ENCODE data around the gene PKNOX1. TPM values are rescaled to one million over a fixed set of nuclear protein-coding genes. Genes with fewer than 3 reads are reported as not detected.
A peak's percentile ranks its signal among the peaks of the same experiment; 100 is the strongest.
"Not testable (repeated sequence)": the region's sequence is repeated elsewhere in the genome, so short reads cannot be mapped to it uniquely, and the experiment has no call there.

Gene PKNOX1
- polyA plus RNA-seq, 6 donors from 2014 or later = 10.8 to 29.5 (median 20.9) TPM

DNA sequence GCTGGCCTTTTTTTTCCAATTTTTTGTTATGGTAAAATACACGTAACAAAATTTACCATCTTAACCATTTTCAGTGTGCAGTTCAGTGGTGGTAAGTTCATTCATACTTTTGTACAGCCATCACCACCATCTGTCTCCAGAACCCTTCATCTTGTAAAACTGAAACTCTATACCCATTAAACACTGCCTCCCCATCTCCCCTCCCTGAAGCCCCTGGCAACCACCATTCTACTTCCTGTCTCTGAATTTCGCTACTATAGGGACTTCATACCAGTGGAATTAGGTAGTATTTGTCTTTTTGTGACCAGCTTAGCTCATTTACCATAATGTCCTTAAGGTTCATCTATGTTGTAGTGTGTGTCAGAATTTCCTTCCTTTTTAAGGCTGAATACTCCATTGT is 8.7 kb downstream of the PKNOX1 start:
- ATAC-seq (ENCODE audit: low read depth in 2 of 2) (no peak), DNase-seq (no peak)
- no peaks in the 10 kb centered on the region for H3K9me3 Mint-ChIP-seq
- H3K36me3 Mint-ChIP-seq = no peaks in the 10 kb centered on the region
- H3K4me3 Mint-ChIP-seq = no peak overlapping the region
- H3K27ac Mint-ChIP-seq = peak overlapping the region in 3 of 6 donors; percentile 19 to 79 (median 78)
- H3K27me3 Mint-ChIP-seq = no peaks in the 10 kb centered on the region
- H3K4me1 Mint-ChIP-seq = peaks cover 27 to 41% (median 37%) of the 10 kb centered on the region in 3 donors

DNA sequence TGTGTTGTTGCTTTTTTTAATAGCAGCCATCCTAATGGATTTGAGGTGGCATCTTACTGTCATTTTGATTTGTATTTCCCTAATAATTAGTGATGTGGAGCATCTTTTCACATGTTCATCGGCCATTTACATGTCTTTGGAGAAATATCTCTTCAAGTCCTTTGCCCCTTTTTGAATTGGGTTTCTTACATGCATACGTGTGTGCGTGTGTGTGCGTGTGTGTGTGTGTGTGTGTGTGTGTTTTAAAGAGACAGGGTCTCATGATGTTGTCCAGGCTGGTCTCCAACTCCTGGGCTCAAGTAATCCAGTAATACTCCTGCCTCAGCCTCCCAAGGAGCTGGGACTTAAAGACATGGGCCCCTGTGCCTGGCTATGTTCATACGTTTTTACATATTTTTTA is 9.5 kb downstream of the PKNOX1 start:
- no peaks in the 10 kb centered on the region for H3K9me3 Mint-ChIP-seq
- H3K4me1 Mint-ChIP-seq = peaks cover 27 to 42% (median 37%) of the 10 kb centered on the region in 3 donors
- ATAC-seq (ENCODE audit: low read depth in 2 of 2) (no peak), DNase-seq (no peak)
- H3K36me3 Mint-ChIP-seq = no peaks in the 10 kb centered on the region
- H3K27me3 Mint-ChIP-seq = no peaks in the 10 kb centered on the region
- H3K4me3 Mint-ChIP-seq = no peak overlapping the region
- H3K27ac Mint-ChIP-seq = peak overlapping the region in 1 of 6 donors; percentile 69

DNA sequence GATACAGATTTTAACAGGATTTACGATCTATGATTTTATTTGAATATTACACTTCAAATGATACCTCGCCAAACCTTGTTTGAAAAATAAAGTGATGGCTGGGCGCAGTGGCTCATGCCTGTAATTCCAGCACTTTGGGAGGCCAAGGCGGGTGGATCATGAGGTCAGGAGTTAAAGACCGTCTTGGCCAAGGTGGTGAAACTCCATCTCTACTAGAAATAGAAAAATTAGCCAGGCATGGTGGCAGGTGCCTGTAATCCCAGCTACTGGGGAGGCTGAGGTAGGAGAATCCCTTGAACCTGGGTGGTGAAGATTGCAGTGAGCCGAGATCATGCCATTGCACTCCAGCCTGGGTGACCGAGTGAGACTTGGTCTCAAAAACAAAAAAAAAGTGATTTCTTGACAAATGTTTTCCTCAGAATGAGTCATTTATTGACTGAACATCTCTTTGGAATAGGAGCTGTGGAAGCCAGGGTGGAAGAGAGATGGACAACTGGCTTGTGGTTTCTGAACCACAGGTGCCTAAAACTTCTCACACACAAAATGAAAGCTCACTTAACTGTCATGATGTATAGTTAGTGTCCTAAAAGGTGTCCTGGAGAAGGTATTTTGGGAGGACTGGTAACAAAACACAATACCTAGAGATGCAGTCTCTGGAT is 11.9 kb downstream of the PKNOX1 start:
- DNase-seq = no peak
- Mint-ChIP-seq H3K9me3 (no peaks in the 10 kb centered on the region), H3K4me1 (peaks cover 21 to 44% (median 33%) of the 10 kb centered on the region in 3 donors), H3K27me3 (no peaks in the 10 kb centered on the region), H3K27ac (peak overlapping the region in 2 of 6 donors; percentile 73 to 85), H3K36me3 (no peaks in the 10 kb centered on the region), H3K4me3 (no peak overlapping the region)
- ATAC-seq (ENCODE audit: low read depth in 2 of 2) = no peak

DNA sequence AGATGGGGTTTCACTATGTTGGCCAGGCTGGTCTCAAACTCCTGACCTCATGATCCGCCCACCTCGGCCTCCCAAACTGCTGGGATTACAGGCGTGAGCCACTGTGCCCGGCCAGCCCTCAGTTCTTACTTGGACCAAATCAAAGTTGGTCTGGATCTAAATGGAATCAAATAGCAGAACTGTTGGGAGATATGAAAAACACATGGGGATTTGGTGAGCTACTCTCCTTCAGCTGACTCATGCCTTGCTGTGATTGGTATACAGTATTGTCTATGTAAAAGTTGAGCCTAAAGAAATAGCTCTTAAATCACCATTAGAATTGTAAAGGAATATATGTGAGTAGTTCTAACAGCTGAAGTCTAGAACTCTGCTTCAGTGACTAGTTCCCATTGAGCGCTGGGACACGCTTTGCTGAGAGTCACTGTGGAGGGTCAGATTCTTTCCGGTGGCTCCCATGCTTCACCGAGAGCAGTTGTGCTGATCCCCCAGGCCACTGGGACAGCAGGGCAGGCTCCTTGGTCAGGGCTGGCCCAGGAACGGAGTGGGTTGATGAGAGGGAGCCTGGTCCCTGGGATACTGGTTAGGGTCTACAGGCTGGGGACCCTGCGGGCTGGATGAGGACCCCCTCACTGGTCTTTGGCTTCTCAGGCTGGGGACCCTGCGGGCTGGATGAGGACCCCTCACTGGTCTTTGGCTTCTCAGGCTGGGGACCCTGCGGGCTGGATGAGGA is 14.0 kb downstream of the PKNOX1 start:
- Mint-ChIP-seq H3K36me3 (peaks cover 0 to 4% of the 10 kb centered on the region in 2 donors), H3K27ac (no peak overlapping the region), H3K4me1 (peaks cover 20 to 49% (median 31%) of the 10 kb centered on the region in 3 donors), H3K27me3 (no peaks in the 10 kb centered on the region), H3K4me3 (no peak overlapping the region), H3K9me3 (no peaks in the 10 kb centered on the region)
- ATAC-seq (ENCODE audit: low read depth in 2 of 2) (no peak), DNase-seq (no peak)

DNA sequence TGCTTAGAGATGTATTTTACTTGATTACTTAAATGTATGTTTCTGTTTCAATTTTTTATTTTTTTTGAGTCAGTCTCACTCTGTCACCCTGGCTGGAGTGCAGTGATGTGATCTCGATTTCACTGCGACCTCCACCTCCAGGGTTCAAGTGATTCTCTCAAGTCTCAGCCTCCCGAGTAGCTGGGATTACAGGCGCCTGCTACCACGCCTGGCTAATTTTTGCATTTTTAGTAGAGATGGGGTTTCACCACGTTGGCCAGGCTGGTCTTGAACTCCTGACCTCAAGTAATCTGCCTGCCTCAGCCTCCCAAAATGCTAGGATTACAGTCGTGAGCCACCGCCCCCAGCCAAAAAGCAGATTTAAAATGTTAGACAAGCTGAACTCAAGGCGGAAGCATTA is 15.0 kb downstream of the PKNOX1 start:
- H3K9me3 Mint-ChIP-seq; ATAC-seq (ENCODE audit: low read depth in 2 of 2); H3K4me3 Mint-ChIP-seq; H3K27me3 Mint-ChIP-seq; DNase-seq; H3K36me3 Mint-ChIP-seq: not testable (repeated sequence)
- H3K4me1 Mint-ChIP-seq = peaks cover 20 to 48% (median 30%) of the 10 kb centered on the region in 3 donors
- H3K27ac Mint-ChIP-seq = peak overlapping the region in 1 of 6 donors; percentile 57

DNA sequence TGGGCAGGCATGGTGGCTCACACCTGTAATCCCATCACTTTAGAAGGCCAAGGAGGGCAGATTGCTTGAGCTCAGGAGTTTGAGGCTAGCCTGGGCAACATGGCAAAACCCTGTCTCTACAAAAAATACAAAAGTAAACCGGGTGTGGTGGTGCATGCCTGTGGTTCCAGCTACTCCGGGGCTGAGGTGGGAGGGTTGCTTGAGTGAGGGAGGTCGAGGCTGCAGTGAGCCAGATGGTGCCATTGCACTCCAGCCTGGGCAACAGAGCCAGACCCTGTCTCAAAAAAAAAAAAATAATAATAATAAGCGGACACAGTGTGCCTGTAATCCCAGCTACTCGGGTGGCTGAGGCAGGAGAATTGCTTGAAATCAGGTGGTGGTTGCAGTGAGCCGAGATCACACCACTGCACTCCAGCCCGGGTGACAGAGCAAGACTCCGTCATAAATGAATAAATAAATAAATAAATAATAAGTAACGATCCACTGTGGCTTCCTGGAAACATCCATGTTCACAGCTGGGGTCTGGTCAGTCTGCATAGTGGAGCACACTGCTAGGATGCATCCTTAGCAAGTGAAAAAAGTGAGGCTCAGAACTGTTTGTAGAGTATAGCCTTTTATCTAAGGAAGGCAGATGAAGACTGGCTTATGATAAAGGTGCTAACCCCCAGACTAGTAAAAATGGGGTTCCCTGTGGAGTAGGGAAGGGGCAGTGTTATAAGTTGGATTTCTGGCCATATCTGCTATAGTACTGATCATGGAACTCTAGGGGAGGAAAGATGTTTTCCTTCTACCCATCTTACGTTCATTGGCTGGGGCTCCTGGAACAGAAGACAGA is 15.7 kb downstream of the PKNOX1 start:
- no peak for ATAC-seq (ENCODE audit: low read depth in 2 of 2)
- no peaks in the 10 kb centered on the region for H3K9me3 Mint-ChIP-seq
- peaks cover 0 to 4% of the 10 kb centered on the region in 2 donors for H3K36me3 Mint-ChIP-seq
- no peak overlapping the region for H3K4me3 Mint-ChIP-seq
- no peaks in the 10 kb centered on the region for H3K27me3 Mint-ChIP-seq
- H3K27ac Mint-ChIP-seq = peak overlapping the region in 2 of 6 donors; percentile 20 to 34
- DNase-seq = no peak
- H3K4me1 Mint-ChIP-seq = peaks cover 20 to 47% (median 30%) of the 10 kb centered on the region in 3 donors

DNA sequence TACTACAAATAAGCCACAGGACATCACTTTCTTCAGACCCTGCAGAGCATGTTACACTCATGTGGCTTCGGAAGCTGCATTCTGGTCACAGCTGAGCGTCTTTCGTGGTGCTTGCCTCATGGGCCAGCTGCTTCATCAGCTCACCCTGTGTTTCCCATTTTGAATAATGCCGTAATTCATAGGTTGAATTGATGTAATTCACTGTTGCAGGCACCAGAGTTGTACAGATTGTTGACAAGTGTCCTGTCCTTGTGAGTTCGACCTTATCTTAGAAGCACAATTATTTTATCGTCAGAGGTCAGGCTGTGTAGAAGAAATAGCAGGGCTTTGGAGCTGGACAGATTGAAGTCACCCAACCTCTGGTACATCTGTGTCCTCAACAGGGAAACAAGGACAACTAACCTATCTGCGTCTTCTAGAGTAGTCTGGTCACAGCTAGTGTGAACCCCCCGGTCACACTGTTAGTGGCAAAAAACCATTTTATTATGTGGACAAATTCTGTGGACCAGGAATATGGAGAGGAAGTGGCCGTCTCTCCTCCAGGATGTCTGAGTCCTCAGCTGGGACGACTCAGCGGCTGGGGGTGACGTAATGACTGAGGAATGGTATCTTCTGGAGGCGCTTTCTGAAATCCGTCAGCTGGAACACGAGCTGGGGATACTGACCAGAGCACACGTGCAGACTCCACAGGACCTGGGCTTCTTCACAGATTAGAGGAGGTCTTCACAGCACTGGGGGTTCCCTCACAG is 17.8 kb downstream of the PKNOX1 start:
- peak; percentile 82 to 95 for ATAC-seq (ENCODE audit: low read depth in 2 of 2)
- peak overlapping the region in 2 of 8 donors; percentile 33 to 35 for H3K4me3 Mint-ChIP-seq

DNA sequence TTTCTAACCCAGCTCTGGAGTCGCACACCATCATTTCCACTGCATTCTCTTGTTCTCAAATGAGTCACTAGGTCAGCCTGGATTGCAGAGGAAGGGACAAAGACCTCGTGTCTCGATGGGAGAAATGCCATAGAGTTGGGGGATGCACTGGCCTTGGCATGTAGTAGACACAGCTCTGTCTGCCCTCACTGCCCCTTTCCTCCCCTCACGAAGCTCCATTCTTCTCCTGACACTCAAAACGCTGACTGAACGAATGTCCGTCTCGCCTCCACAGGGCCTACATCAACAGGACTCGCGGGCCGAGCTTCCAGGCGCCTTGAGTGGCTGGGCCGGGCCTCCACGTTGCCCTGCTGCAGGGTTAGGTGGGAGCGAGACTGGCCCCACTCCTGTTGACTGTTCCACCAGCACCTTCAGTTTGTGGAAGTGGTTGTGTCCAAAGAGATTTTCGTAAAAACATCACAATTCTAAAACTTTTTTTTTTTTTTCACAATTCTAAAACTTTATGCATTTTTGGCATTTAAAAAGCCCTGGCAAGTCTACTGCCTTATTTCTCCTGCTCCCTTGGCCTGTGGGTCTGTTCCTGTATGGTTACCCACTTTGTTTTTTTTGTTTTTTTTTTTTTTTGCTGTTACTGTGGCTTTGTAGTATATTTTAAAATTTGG is 18.8 kb downstream of the PKNOX1 start:
- peaks cover 4 to 8% of the 10 kb centered on the region in 2 donors for H3K36me3 Mint-ChIP-seq
- no peak overlapping the region for H3K4me3 Mint-ChIP-seq
- ATAC-seq (ENCODE audit: low read depth in 2 of 2) (no peak), DNase-seq (no peak)
- no peaks in the 10 kb centered on the region for H3K27me3 Mint-ChIP-seq
- peaks cover 21 to 36% (median 24%) of the 10 kb centered on the region in 3 donors for H3K4me1 Mint-ChIP-seq
- H3K9me3 Mint-ChIP-seq = peaks cover 0 to 6% (median 0%) of the 10 kb centered on the region in 7 donors
- no peak overlapping the region for H3K27ac Mint-ChIP-seq

More for the DNA sequence above, 17.8 kb downstream of the PKNOX1 start:
- no peak for DNase-seq
- peaks cover 20 to 38% (median 21%) of the 10 kb centered on the region in 3 donors for H3K4me1 Mint-ChIP-seq
- H3K27ac Mint-ChIP-seq = peak overlapping the region in 3 of 6 donors; percentile 72 to 77 (median 75)
- peaks cover 0 to 4% of the 10 kb centered on the region in 2 donors for H3K36me3 Mint-ChIP-seq
- H3K9me3 Mint-ChIP-seq = no peaks in the 10 kb centered on the region
- no peaks in the 10 kb centered on the region for H3K27me3 Mint-ChIP-seq

DNA sequence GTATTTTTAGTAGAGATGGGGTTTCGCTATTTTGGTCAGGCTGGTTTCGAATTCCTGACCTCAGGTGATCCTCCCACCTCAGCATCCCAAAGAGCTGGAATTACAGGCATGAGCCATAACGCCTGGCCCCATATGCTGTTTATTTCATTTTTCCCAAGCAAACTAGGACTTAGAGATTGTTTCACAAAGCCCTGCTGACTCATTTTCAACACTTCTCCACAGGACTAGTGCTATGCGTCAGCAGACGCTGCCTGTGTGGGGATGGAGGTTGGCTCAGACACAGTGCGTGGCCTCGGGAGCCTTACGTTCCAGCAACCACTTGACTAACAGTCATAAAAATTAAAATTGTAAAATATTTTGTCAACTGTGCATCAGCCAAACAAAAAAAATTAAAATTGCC is 22.7 kb downstream of the PKNOX1 start:
- H3K9me3 Mint-ChIP-seq = peaks cover 5 to 18% (median 12%) of the 10 kb centered on the region in 7 donors
- no peaks in the 10 kb centered on the region for H3K27me3 Mint-ChIP-seq
- H3K36me3 Mint-ChIP-seq = peaks cover 8 to 18% of the 10 kb centered on the region in 2 donors
- DNase-seq (no peak), ATAC-seq (ENCODE audit: low read depth in 2 of 2) (no peak)
- H3K27ac Mint-ChIP-seq = no peak overlapping the region
- peaks cover 4 to 16% (median 12%) of the 10 kb centered on the region in 3 donors for H3K4me1 Mint-ChIP-seq
- H3K4me3 Mint-ChIP-seq = no peak overlapping the region

DNA sequence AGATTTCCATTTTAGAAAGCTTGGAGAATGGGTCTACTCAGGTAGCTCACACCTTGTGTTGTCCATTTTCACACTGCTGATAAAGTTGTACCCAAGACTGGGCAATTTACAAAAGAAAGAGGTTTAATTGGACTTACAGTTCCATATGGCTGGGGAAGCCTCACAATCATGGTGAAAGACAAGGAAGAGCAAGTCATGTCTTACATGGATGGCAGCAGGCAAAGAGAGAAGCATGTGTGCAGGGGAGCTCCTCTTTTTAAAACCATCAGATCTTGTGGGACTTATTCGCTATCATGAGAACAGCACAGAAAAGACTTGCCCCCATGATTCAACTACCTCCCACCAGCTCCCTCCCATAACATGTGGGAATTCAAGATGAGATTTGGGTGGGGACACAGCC is 23.6 kb downstream of the PKNOX1 start:
- H3K27me3 Mint-ChIP-seq; DNase-seq; H3K27ac Mint-ChIP-seq; ATAC-seq (ENCODE audit: low read depth in 2 of 2); H3K4me3 Mint-ChIP-seq: not testable (repeated sequence)
- Mint-ChIP-seq H3K4me1 (peaks cover 0 to 12% (median 2%) of the 10 kb centered on the region in 3 donors), H3K36me3 (peaks cover 6 to 18% of the 10 kb centered on the region in 2 donors), H3K9me3 (peaks cover 5 to 18% (median 12%) of the 10 kb centered on the region in 7 donors)

DNA sequence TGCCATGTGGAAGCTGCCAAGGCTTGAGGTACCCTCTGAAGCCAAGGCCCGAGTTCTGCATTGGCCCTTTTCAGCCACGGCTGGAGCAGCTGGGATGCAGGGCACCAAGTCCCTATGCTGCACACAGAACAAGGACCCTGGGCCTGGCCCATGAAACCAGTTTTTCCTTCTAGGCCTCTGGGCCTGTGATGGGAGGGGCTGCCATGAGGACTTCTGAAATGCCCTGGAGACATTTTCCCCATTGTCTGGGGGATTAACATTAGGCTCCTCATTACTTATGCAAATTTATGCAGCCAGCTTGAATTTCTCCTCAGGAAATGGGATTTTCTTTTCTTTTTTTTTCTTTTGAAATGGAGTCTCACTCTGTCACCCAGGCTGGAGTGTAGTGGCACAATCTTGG is 24.8 kb downstream of the PKNOX1 start:
- not testable (repeated sequence) for ATAC-seq (ENCODE audit: low read depth in 2 of 2); DNase-seq; H3K27ac Mint-ChIP-seq; H3K27me3 Mint-ChIP-seq; H3K4me3 Mint-ChIP-seq
- peaks cover 6 to 18% of the 10 kb centered on the region in 2 donors for H3K36me3 Mint-ChIP-seq
- H3K4me1 Mint-ChIP-seq = peaks cover 0 to 12% (median 2%) of the 10 kb centered on the region in 3 donors
- peaks cover 5 to 18% (median 12%) of the 10 kb centered on the region in 7 donors for H3K9me3 Mint-ChIP-seq

DNA sequence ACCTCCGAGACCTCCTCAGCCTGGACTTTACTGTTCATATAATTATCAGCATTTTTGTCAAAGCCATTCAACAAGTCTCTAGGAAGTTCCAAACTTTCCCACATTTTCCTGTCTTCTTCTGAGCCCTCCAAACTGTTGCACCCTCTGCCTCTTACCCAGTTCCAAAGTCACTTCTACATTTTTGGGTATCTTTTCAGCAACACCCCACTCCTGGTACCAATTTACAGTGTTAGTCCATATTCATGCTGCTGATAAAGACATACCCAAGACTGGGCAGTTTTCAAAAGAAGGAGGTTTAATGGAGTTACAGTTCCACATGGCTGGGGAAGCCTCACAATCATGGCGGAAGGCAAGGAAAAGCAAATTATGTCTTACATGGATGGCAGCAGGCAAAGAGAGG is 25.7 kb downstream of the PKNOX1 start:
- Mint-ChIP-seq H3K4me1 (peaks cover 0 to 12% (median 2%) of the 10 kb centered on the region in 3 donors), H3K9me3 (peaks cover 5 to 18% (median 12%) of the 10 kb centered on the region in 7 donors), H3K27ac (peak overlapping the region in 2 of 6 donors; percentile 37 to 47), H3K36me3 (peaks cover 12 to 24% of the 10 kb centered on the region in 2 donors)
- not testable (repeated sequence) for DNase-seq; ATAC-seq (ENCODE audit: low read depth in 2 of 2); H3K4me3 Mint-ChIP-seq; H3K27me3 Mint-ChIP-seq
